Mesendoderm (in vitro differentiated cells): Measurements from ENCODE around the gene RAB11FIP4.
A peak's percentile ranks its signal among the peaks of the same experiment; 100 is the strongest.

ENCODE experiments used
- DNase-seq: peaks from one replicate; pipeline ENCODE4 v3.0.0; 2013
- H2AK5ac ChIP-seq: 2 replicates; pipeline ENCODE4 v1.6.1; 2013; ENCODE audit warnings: low read length, inconsistent platforms
- H2BK120ac ChIP-seq: 2 replicates; pipeline ENCODE4 v1.6.1; 2013; ENCODE audit warnings: low read depth, mild to moderate bottlenecking, low read length, moderate library complexity, mixed read lengths
- H2BK15ac ChIP-seq: replicated peaks from 2 replicates; pipeline ENCODE4 v1.6.1; 2013; ENCODE audit warnings: low read depth, mild to moderate bottlenecking, moderate library complexity
- H2BK5ac ChIP-seq: 2 replicates; pipeline ENCODE4 v1.6.1; 2013; ENCODE audit warnings: low read length, inconsistent platforms
- H3K18ac ChIP-seq: 2 replicates; pipeline ENCODE4 v1.6.1; 2013; ENCODE audit warnings: mild to moderate bottlenecking, low read length, mixed read lengths
- H3K23ac ChIP-seq: one replicate; pipeline ENCODE4 v1.6.1; 2013; ENCODE audit warnings: low read length
- H3K27ac ChIP-seq: 2 replicates; pipeline ENCODE4 v1.5.1; 2013; ENCODE audit warnings: low read depth, mild to moderate bottlenecking, inconsistent platforms, low read length, moderate library complexity
- H3K27me3 ChIP-seq: 2 replicates; pipeline ENCODE4 v1.6.1; 2013; ENCODE audit warnings: low read length, control low read depth, mild to moderate bottlenecking, inconsistent platforms; ENCODE audit not compliant: insufficient read depth, poor library complexity
- H3K36me3 ChIP-seq: 2 replicates; pipeline ENCODE4 v1.6.1; 2013; ENCODE audit warnings: low read length, inconsistent platforms; ENCODE audit not compliant: control insufficient read depth, insufficient read depth
- H3K4ac ChIP-seq: one replicate; pipeline ENCODE4 v1.6.1; 2013; ENCODE audit warnings: low read depth, mild to moderate bottlenecking, low read length, moderate library complexity
- H3K4me1 ChIP-seq: 2 replicates; pipeline ENCODE4 v1.6.1; 2013; ENCODE audit warnings: low read depth, low read length, inconsistent platforms; ENCODE audit not compliant: control insufficient read depth
- H3K4me2 ChIP-seq: 2 replicates; pipeline ENCODE4 v1.6.1; 2013; ENCODE audit warnings: low read length
- H3K4me3 ChIP-seq: 2 replicates; pipeline ENCODE4 v1.5.1; 2013; ENCODE audit warnings: mild to moderate bottlenecking, low read length
- H3K56ac ChIP-seq: one replicate; pipeline ENCODE4 v1.6.1; 2013; ENCODE audit warnings: low read length
- H3K79me1 ChIP-seq: 2 replicates; pipeline ENCODE4 v1.6.1; 2013; ENCODE audit warnings: low read length, inconsistent platforms
- H3K79me2 ChIP-seq: 2 replicates; pipeline ENCODE4 v1.6.1; 2013; ENCODE audit warnings: mild to moderate bottlenecking, low read length; ENCODE audit not compliant: control insufficient read depth, insufficient read depth
- H3K9ac ChIP-seq: 2 replicates; pipeline ENCODE4 v1.6.1; 2013; ENCODE audit warnings: low read length, inconsistent platforms
- H4K5ac ChIP-seq: one replicate; pipeline ENCODE4 v1.6.1; 2013; ENCODE audit warnings: low read length
- H4K8ac ChIP-seq: one replicate; pipeline ENCODE4 v1.6.1; 2013; ENCODE audit warnings: low read depth, mild to moderate bottlenecking, control low read depth, low read length, moderate library complexity
- WGBS: extraction: QIAGEN DNeasy Blood & Tissue Kit; methylation state at CpG from one replicate; pipeline ENCODE4 v1.1.7; 2013; ENCODE audit warnings: low lambda C conversion rate, missing lambda C conversion rate; ENCODE audit not compliant: insufficient coverage; ENCODE audit errors: extremely low coverage; 5-methylcytosine and 5-hydroxymethylcytosine counted together

Gene RAB11FIP4

GRCh38 chr17:31456814-31457213 is 65.3 kb downstream of the RAB11FIP4 start:
- no peak overlapping the region for H2AK5ac ChIP-seq
- no peaks in the 10 kb centered on the region for H3K27me3 ChIP-seq
- no peak overlapping the region for H3K4me3 ChIP-seq
- H3K56ac ChIP-seq, result peak overlapping the region; percentile 53
- no peak overlapping the region for H3K4ac ChIP-seq
- no peak overlapping the region for H2BK5ac ChIP-seq
- peaks cover 7% of the 10 kb centered on the region for H3K4me1 ChIP-seq
- no peaks in the 10 kb centered on the region for H3K36me3 ChIP-seq
- H4K5ac ChIP-seq, result no peak overlapping the region
- no peak overlapping the region for H4K8ac ChIP-seq
- no peak overlapping the region for H2BK120ac ChIP-seq
- no peak overlapping the region for H3K23ac ChIP-seq
- no peak for DNase-seq
- H3K4me2 ChIP-seq, result no peak overlapping the region
- no peak overlapping the region for H3K27ac ChIP-seq
- H3K18ac ChIP-seq, result no peak overlapping the region
- H3K9ac ChIP-seq, result no peak overlapping the region
- WGBS, result no CpG with 5 or more reads among the region's 5 CpGs
- H3K79me2 ChIP-seq, result no peaks in the 10 kb centered on the region
- H3K79me1 ChIP-seq, result no peaks in the 10 kb centered on the region
- H2BK15ac ChIP-seq, result no peak overlapping the region

- peak; percentile 21 for DNase-seq
- Histone ChIP-seq H3K4ac (no peak overlapping the region), H2AK5ac (no peak overlapping the region), H3K56ac (peak overlapping the region; percentile 6), H3K4me3 (no peak overlapping the region), H2BK120ac (no peak overlapping the region), H3K4me1 (peaks cover 2% of the 10 kb centered on the region), H2BK15ac (no peak overlapping the region), H3K18ac (no peak overlapping the region), H3K36me3 (no peaks in the 10 kb centered on the region), H3K4me2 (no peak overlapping the region), H2BK5ac (no peak overlapping the region), H3K79me2 (no peaks in the 10 kb centered on the region), H3K9ac (no peak overlapping the region), H3K79me1 (no peaks in the 10 kb centered on the region), H3K27me3 (no peaks in the 10 kb centered on the region), H4K5ac (no peak overlapping the region), H4K8ac (no peak overlapping the region), H3K23ac (no peak overlapping the region), H3K27ac (no peak overlapping the region)
- WGBS, result no CpG with 5 or more reads among the region's 10 CpGs
Measured at GRCh38 chr17:31457391-31458234, 66.1 kb downstream of the RAB11FIP4 start.

GRCh38 chr17:31458829-31459228 is 67.4 kb downstream of the RAB11FIP4 start:
- no peaks in the 10 kb centered on the region for H3K36me3 ChIP-seq
- H3K56ac ChIP-seq, result no peak overlapping the region
- DNase-seq, result no peak
- H3K9ac ChIP-seq, result no peak overlapping the region
- H3K4ac ChIP-seq, result no peak overlapping the region
- H2BK15ac ChIP-seq, result no peak overlapping the region
- no peak overlapping the region for H2BK5ac ChIP-seq
- H2AK5ac ChIP-seq, result peak overlapping the region; percentile 32
- no peak overlapping the region for H3K18ac ChIP-seq
- H3K23ac ChIP-seq, result no peak overlapping the region
- no peaks in the 10 kb centered on the region for H3K79me1 ChIP-seq
- no peak overlapping the region for H3K27ac ChIP-seq
- no peak overlapping the region for H2BK120ac ChIP-seq
- WGBS, result no CpG with 5 or more reads among the region's 2 CpGs
- H4K8ac ChIP-seq, result no peak overlapping the region
- H3K4me3 ChIP-seq, result no peak overlapping the region
- no peaks in the 10 kb centered on the region for H3K4me1 ChIP-seq
- H3K79me2 ChIP-seq, result no peaks in the 10 kb centered on the region
- no peak overlapping the region for H3K4me2 ChIP-seq
- H4K5ac ChIP-seq, result no peak overlapping the region
- H3K27me3 ChIP-seq, result no peaks in the 10 kb centered on the region

GRCh38 chr17:31459716-31460115 is 68.2 kb downstream of the RAB11FIP4 start:
- Histone ChIP-seq H2BK120ac (no peak overlapping the region), H3K4me3 (no peak overlapping the region), H3K36me3 (no peaks in the 10 kb centered on the region), H2AK5ac (no peak overlapping the region), H3K4me1 (no peaks in the 10 kb centered on the region), H2BK5ac (no peak overlapping the region), H4K8ac (no peak overlapping the region), H3K27ac (no peak overlapping the region), H3K56ac (no peak overlapping the region), H3K4ac (no peak overlapping the region), H3K18ac (peak overlapping the region; percentile 20), H3K27me3 (no peaks in the 10 kb centered on the region), H3K9ac (no peak overlapping the region), H2BK15ac (no peak overlapping the region), H3K4me2 (no peak overlapping the region), H4K5ac (no peak overlapping the region), H3K79me1 (no peaks in the 10 kb centered on the region), H3K23ac (no peak overlapping the region), H3K79me2 (no peaks in the 10 kb centered on the region)
- WGBS, result no CpG with 5 or more reads among the region's 4 CpGs
- DNase-seq, result no peak

GRCh38 chr17:31460226-31460721 is 68.8 kb downstream of the RAB11FIP4 start:
- Histone ChIP-seq H3K27ac (no peak overlapping the region), H3K23ac (no peak overlapping the region), H2BK15ac (no peak overlapping the region), H3K27me3 (no peaks in the 10 kb centered on the region), H3K4me3 (no peak overlapping the region), H4K5ac (no peak overlapping the region), H3K18ac (no peak overlapping the region), H3K79me1 (no peaks in the 10 kb centered on the region), H4K8ac (no peak overlapping the region), H2AK5ac (no peak overlapping the region), H3K4me1 (no peaks in the 10 kb centered on the region), H2BK120ac (no peak overlapping the region), H2BK5ac (no peak overlapping the region), H3K36me3 (no peaks in the 10 kb centered on the region), H3K56ac (no peak overlapping the region), H3K79me2 (no peaks in the 10 kb centered on the region), H3K9ac (no peak overlapping the region), H3K4ac (no peak overlapping the region), H3K4me2 (no peak overlapping the region)
- DNase-seq, result no peak
- WGBS, result no CpG with 5 or more reads among the region's 6 CpGs
